Lower lobe of right lung (tissue), 2 donors: ENCODE results near the gene CLTC. TPM values are rescaled to one million over a fixed set of nuclear protein-coding genes. Genes with fewer than 3 reads are reported as not detected.
A peak's percentile ranks its signal among the peaks of the same experiment; 100 is the strongest.

Experiments used
- ATAC-seq, 2 donors: fragments of 200-7000 bp; cut with Tn5 transposase; one replicate each; pipeline ENCODE4 v1.9.1; 2020 to 2022; ENCODE audit warnings: mild to moderate bottlenecking in 2 of 2, moderate library complexity in 2 of 2
- DNase-seq: peaks from one replicate; pipeline ENCODE4 v3.0.0-alpha.2; 2020
- H3K27ac ChIP-seq: fragments of 200-600 bp; one replicate; pipeline ENCODE4 v1.8.0; 2022
- H3K27me3 ChIP-seq: fragments of 200-600 bp; one replicate; pipeline ENCODE4 v1.8.0; 2022; ENCODE audit warnings: low read depth
- H3K36me3 ChIP-seq: fragments of 200-600 bp; one replicate; pipeline ENCODE4 v1.8.0; 2022; ENCODE audit warnings: mild to moderate bottlenecking
- H3K4me1 ChIP-seq: fragments of 200-600 bp; one replicate; pipeline ENCODE4 v1.8.0; 2022
- H3K4me3 ChIP-seq: fragments of 200-600 bp; one replicate; pipeline ENCODE4 v1.8.0; 2022; ENCODE audit warnings: mild to moderate bottlenecking
- H3K9me3 ChIP-seq: fragments of 200-600 bp; one replicate; pipeline ENCODE4 v1.8.0; 2022
- intact Hi-C: fragments of 100-400 bp; cut with DNase I; formaldehyde crosslinking; loops from one replicate; pipeline ENCODE4 v1.11.0; 2022
- total RNA-seq: library from RNA; stranded (reverse); fragmentation: NEBNext Ultra II Directional; extraction: Animal tissue kit (Norgen Biotek cat#: 25700); gene quantifications from one replicate; pipeline ENCODE4 v1.2.1, GENCODE V29; 2021
- TF ChIP-seq, protein P1 (sequence below): fragments of 200-600 bp; IDR thresholded peaks from one replicate; pipeline ENCODE4 v1.8.0; 2022; ENCODE audit warnings: antibody characterized with exemption, mild to moderate bottlenecking
- donor health status: DM: no; HTN: yes; CAD: no; lungs with severe emphysema.

The CLTC gene
- total RNA-seq, 1 donor from 2014 or later: 220 TPM

DNA sequence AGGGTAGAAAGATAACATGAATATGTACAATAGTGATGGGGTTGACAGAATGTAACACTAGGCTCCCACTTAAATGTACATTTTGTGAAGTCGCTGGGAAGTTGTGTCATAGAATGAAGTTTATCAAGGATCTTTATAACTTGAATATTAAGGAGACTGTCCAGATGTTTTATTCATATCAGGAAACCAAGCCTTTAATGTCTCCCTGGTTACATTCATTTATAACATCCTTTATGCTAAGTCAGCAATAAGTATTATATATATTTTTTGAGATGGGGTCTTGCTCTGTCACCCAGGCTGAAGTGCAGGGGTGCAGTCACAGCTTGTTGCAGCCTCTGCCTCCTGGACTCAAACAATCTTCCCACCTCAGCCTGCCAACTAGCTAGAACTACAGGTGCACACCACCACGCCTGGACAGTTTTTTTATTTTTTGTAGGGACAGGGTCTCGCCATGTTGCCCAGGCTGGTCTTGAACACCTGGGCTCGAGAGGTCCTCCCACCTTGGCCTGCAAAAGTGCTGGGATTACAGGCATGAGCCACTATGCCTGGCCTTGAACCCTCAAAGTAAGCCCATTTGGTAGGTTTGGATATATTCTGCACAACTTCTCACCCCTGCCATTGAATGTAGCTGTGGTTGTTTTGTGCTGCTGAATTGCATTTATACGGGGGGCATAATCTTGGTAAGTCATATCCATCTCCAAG lies 14.1 kb downstream of the CLTC start:
- Histone ChIP-seq H3K36me3 (no peaks in the 10 kb centered on the region), H3K4me1 (peaks cover 60% of the 10 kb centered on the region), H3K9me3 (no peaks in the 10 kb centered on the region), H3K4me3 (no peak overlapping the region), H3K27me3 (no peaks in the 10 kb centered on the region), H3K27ac (no peak overlapping the region)
- ATAC-seq (no peak), DNase-seq (no peak)
- TF ChIP-seq, protein P1, sequence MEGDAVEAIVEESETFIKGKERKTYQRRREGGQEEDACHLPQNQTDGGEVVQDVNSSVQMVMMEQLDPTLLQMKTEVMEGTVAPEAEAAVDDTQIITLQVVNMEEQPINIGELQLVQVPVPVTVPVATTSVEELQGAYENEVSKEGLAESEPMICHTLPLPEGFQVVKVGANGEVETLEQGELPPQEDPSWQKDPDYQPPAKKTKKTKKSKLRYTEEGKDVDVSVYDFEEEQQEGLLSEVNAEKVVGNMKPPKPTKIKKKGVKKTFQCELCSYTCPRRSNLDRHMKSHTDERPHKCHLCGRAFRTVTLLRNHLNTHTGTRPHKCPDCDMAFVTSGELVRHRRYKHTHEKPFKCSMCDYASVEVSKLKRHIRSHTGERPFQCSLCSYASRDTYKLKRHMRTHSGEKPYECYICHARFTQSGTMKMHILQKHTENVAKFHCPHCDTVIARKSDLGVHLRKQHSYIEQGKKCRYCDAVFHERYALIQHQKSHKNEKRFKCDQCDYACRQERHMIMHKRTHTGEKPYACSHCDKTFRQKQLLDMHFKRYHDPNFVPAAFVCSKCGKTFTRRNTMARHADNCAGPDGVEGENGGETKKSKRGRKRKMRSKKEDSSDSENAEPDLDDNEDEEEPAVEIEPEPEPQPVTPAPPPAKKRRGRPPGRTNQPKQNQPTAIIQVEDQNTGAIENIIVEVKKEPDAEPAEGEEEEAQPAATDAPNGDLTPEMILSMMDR: no peak
- intact Hi-C loops: no loop called here

DNA sequence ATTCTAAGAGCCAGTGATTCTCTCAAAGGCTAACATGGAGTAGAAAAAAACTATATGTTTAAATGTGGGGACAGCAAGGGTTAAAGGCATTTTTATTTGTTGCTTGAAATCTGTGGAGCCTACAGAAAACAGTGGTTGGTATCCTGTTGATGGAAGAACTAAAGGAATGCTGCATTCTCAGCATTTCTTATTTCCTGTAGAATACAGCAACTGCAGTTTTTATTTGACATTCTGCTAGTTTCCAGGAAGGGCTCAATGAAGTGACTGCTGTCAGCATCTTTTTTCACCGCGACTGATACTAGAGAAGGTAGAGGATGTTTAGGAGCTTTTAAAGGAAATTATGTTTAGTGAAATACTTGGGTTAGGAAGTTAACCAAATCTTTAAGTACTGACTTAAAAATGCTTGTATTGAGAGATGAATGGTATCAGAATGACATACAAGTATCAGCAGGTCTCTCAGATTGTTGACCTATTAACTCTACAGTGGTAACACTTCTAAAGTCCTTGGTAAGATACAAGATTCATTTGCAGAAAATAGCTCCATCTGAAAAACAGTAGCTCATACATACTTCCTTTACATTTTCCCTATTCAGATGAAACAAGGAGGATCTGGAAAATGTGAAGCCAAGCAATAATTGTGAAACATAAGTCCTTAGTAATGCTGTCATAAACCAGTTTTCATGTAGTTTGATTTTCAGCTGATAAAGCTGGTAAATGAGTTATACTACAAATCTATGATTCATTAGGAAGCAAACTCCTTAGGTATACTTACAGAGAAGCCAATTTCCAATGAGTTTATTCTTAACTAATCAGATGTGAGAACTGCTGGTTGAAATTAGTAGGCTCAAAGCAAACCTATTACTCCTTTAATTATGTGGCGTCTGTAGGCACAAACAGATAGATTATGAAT lies 15.2 kb downstream of the CLTC start:
- intact Hi-C loops: no loop called here
- ATAC-seq (peak in 1 of 2 donors; percentile 25), DNase-seq (no peak)
- Histone ChIP-seq H3K27me3 (no peaks in the 10 kb centered on the region), H3K9me3 (no peaks in the 10 kb centered on the region), H3K27ac (no peak overlapping the region), H3K4me3 (no peak overlapping the region), H3K36me3 (no peaks in the 10 kb centered on the region), H3K4me1 (peaks cover 60% of the 10 kb centered on the region)
- TF ChIP-seq, protein P1: no peak

DNA sequence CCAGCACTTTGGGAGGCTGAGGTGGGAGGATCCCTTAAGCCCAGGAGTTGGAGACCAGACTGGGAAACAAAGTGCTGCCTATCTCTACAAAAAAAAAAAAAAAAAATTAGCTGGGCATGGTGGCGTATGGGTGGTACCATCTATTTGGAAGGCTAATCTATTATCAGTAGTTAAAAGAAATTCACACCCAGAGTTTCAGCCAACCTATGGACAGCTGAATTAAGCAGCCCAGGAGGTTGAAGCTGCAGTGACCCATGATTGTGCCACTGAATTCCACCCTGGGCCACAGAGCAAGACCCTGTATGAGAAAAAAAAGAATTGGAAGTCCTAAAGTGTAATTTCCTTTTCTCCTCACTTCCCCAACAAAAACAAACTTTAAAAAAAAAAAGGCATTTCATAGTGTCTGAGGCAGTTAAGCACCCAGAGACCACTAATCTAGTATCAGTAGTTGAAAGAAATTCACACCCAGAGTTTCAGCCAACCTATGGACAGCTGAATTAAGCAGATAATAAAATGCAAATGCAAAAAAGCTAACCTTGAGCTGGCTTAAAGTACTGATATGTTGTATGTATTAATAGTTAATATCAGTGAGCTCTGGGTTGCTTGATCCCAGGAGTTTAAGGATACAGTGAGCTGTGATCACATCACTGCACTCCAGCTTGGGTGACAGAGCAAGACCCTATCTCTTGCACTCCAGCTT lies 18.1 kb downstream of the CLTC start:
- TF ChIP-seq, protein P1: no peak
- H3K9me3 ChIP-seq: no peaks in the 10 kb centered on the region
- no peaks in the 10 kb centered on the region for H3K36me3 ChIP-seq
- H3K4me1 ChIP-seq: peaks cover 70% of the 10 kb centered on the region
- ATAC-seq: no peak
- DNase-seq: no peak
- H3K27me3 ChIP-seq: no peaks in the 10 kb centered on the region
- intact Hi-C loops: no loop called here
- no peak overlapping the region for H3K4me3 ChIP-seq
- no peak overlapping the region for H3K27ac ChIP-seq

DNA sequence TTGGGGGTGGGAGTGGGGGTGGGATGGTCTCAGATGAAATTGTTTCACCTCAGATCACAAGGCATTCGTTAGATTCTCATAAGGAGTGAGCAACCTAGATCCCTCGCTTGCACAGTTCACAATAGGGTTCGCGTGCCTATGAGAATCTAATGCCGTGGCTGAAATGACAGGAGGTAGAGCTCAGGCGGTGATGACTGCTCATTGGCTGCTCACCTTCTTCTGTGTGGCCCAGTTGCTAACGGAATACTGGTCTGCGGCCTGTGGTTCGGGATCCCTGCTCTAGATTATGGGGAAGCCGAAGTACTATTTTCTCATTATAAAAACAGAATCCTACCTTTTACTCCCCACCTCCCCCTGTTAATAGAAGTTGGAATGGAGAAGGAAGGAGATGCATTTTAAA lies 18.9 kb downstream of the CLTC start:
- DNase-seq (no peak), ATAC-seq (no peak)
- Histone ChIP-seq H3K4me3 (no peak overlapping the region), H3K27ac (no peak overlapping the region), H3K27me3 (no peaks in the 10 kb centered on the region), H3K36me3 (no peaks in the 10 kb centered on the region), H3K4me1 (peaks cover 67% of the 10 kb centered on the region), H3K9me3 (no peaks in the 10 kb centered on the region)
- TF ChIP-seq, protein P1: no peak
- intact Hi-C loops: no loop called here

DNA sequence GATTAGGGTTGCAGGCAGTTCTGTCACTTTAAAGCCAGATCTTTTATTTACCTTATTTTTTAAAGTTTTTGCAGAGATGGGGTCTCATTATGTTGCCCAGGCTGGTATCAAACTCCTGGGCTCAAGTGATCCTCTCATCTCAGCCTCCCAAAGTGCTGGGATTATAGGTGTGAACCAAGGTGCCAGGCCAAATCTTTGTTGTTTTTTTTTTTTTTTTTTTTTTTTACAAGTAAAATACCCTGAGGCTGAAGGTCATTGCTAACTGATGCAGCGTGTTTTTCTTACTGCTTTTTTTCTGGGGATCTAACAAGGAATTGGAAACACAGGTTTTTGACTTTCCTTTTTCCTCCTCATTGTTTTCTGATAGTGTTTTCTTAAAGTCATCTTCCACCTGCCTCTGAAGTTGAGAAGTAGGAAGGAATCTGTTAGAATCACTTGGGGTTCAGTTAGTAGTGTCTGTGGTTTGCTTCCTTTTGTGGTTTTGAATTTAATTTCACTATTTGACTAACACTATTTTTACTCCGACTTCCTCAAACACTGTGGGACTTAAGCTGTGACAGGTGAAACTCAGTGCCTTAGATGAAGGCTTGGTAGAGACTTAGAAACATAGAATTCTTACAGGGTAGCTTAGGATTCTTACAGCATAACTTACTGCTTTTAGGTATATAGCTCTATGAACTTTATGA lies 22.2 kb downstream of the CLTC start:
- Histone ChIP-seq H3K27ac (peak overlapping the region; percentile 40), H3K4me1 (peaks cover 49% of the 10 kb centered on the region), H3K9me3 (no peaks in the 10 kb centered on the region), H3K36me3 (peaks cover 30% of the 10 kb centered on the region), H3K4me3 (no peak overlapping the region), H3K27me3 (no peaks in the 10 kb centered on the region)
- DNase-seq: no peak
- intact Hi-C loops: no loop called here
- TF ChIP-seq, protein P1: no peak
- peak; percentile 53 to 61 for ATAC-seq
